A549 (cell line): ENCODE results near the gene GJD3. TPM values are rescaled to one million over a fixed set of nuclear protein-coding genes. Genes with fewer than 3 reads are reported as not detected.
"Not testable (repeated sequence)": the region's sequence is repeated elsewhere in the genome, so short reads cannot be mapped to it uniquely, and the experiment has no call there.

Experiments
- ATAC-seq, 2 experiments: fragments of 200-7000 bp in 1 of 2; fragments of >200 bp in 1 of 2; cut with Nextera tagmentation in 1 of 2; cut with Tn5 transposase in 1 of 2; 3 replicates each; pipeline versions ENCODE4 v1.8.0 to v1.9.1; 2018 to 2020; ENCODE audit warnings: mild to moderate bottlenecking in 1 of 2, moderate library complexity in 1 of 2
- CTCF ChIA-PET: fragments of 300-600 bp; sonication (Branson Sonifier 250); formaldehyde crosslinking; extraction: SDS; loops from one replicate; lab custom pipeline; 2021; ENCODE audit warnings: antibody characterized with exemption, inconsistent platforms; lab: Yijun Ruan, JAX
- POLR2A ChIA-PET: fragments of 350-600 bp; formaldehyde crosslinking; extraction: SDS; loops from one replicate; lab custom pipeline; 2021; ENCODE audit warnings: antibody characterized with exemption, inconsistent platforms; lab: Yijun Ruan, JAX
- DNase-seq, 2 experiments: peaks; one replicate each; pipeline versions ENCODE4 v3.0.0 to v3.0.0-alpha.2; 2011 to 2016; ENCODE audit warnings: low read depth in 1 of 2, low spot score in 1 of 2
- FAIRE-seq: peaks from 2 replicates; lab custom pipeline; 2011; peaks lifted over from hg19 to GRCh38; lab: Jason Lieb, UNC
- H3K27ac ChIP-seq, 2 experiments: fragments of >200 bp; sonication (Bioruptor Twin); formaldehyde crosslinking; 3 replicates each; pipeline ENCODE4 v1.5.1; 2016 to 2017
- H3K4me1 ChIP-seq: fragments of >200 bp; sonication (Bioruptor Twin); formaldehyde crosslinking; 3 replicates; pipeline ENCODE4 v1.6.1; 2016
- H3K4me2 ChIP-seq: fragments of >200 bp; sonication (Bioruptor Twin); formaldehyde crosslinking; 3 replicates; pipeline ENCODE4 v1.6.1; 2016
- H3K4me3 ChIP-seq: fragments of >200 bp; sonication (Bioruptor Twin); formaldehyde crosslinking; 3 replicates; pipeline ENCODE4 v1.5.1; 2016
- H3K9me3 ChIP-seq: fragments of >200 bp; sonication (Bioruptor Twin); formaldehyde crosslinking; 3 replicates; pipeline ENCODE4 v1.6.1; 2016
- CEBPB ChIP-seq, 2 experiments: fragments of >200 bp in 1 of 2; sonication (Bioruptor Twin) in 1 of 2; formaldehyde crosslinking in 1 of 2; IDR thresholded peaks; 2 replicates each; pipeline ENCODE4 v1.6.1; 2012 to 2016
- CHD4 ChIP-seq: fragments of 200-600 bp; sonication (generic); IDR thresholded peaks from 2 replicates; pipeline ENCODE4 v1.6.1; 2016; ENCODE audit warnings: antibody characterized with exemption, mild to moderate bottlenecking, borderline replicate concordance
- EHMT2 ChIP-seq: fragments of 200-600 bp; sonication (generic); IDR thresholded peaks from 2 replicates; pipeline ENCODE4 v1.6.1; 2016; ENCODE audit warnings: antibody characterized with exemption, low read depth, mild to moderate bottlenecking, moderate library complexity
- ESRRA ChIP-seq: fragments of 150-350 bp; IDR thresholded peaks from 2 replicates; pipeline ENCODE4 v1.6.1; 2014; ENCODE audit warnings: mild to moderate bottlenecking, low read length, borderline replicate concordance
- FOSB ChIP-seq: fragments of 250-450 bp; sonication (Bioruptor Pico); IDR thresholded peaks from 2 replicates; pipeline ENCODE4 v1.5.0; 2020; ENCODE audit warnings: mild to moderate bottlenecking, moderate library complexity
- FOXS1 ChIP-seq: fragments of 250-450 bp; sonication (Bioruptor Pico); IDR thresholded peaks from 2 replicates; pipeline ENCODE4 v1.5.0; 2020; ENCODE audit warnings: mild to moderate bottlenecking, moderate library complexity
- HDAC2 ChIP-seq: fragments of 200-600 bp; sonication (generic); IDR thresholded peaks from 2 replicates; pipeline ENCODE4 v1.6.1; 2016
- HEYL ChIP-seq: fragments of 250-450 bp; sonication (Bioruptor Pico); IDR thresholded peaks from 2 replicates; pipeline ENCODE4 v1.8.0; 2021; ENCODE audit warnings: mild to moderate bottlenecking, moderate library complexity
- HOXB13 ChIP-seq: fragments of 250-450 bp; sonication (Bioruptor Pico); IDR thresholded peaks from 2 replicates; pipeline ENCODE4 v1.5.0; 2020; ENCODE audit warnings: low read depth, mild to moderate bottlenecking, moderate library complexity
- HOXB5 ChIP-seq: fragments of 250-450 bp; sonication (Bioruptor Pico); IDR thresholded peaks from 2 replicates; pipeline ENCODE4 v1.5.0; 2020; ENCODE audit warnings: mild to moderate bottlenecking, moderate library complexity
- MAZ ChIP-seq: fragments of 150-350 bp; IDR thresholded peaks from 2 replicates; pipeline ENCODE4 v1.6.1; 2014; ENCODE audit warnings: antibody characterized with exemption, low read depth, low read length, borderline replicate concordance
- MYC ChIP-seq: IDR thresholded peaks from 2 replicates; pipeline ENCODE4 v1.6.1; 2012; ENCODE audit warnings: mild to moderate bottlenecking, inconsistent platforms, low read length, improper control_type of control experiment, borderline replicate concordance
- NPAS2 ChIP-seq: fragments of 250-450 bp; sonication (Bioruptor Pico); IDR thresholded peaks from 2 replicates; pipeline ENCODE4 v1.8.0; 2022; ENCODE audit warnings: mild to moderate bottlenecking, moderate library complexity, borderline replicate concordance
- NR3C1 ChIP-seq: fragments of >200 bp; sonication (Bioruptor Twin); formaldehyde crosslinking; IDR thresholded peaks from 3 replicates; pipeline ENCODE4 v1.6.1; 2017
- PHF8 ChIP-seq: fragments of 200-600 bp; sonication (generic); IDR thresholded peaks from 2 replicates; pipeline ENCODE4 v1.6.1; 2016; ENCODE audit warnings: low read depth, mild to moderate bottlenecking, antibody characterized with exemption, moderate library complexity, borderline replicate concordance
- POLR2A ChIP-seq: IDR thresholded peaks from 2 replicates; pipeline ENCODE4 v1.6.1; 2012; ENCODE audit warnings: mild to moderate bottlenecking, low read length
- RAD21 ChIP-seq, 2 experiments: fragments of >200 bp in 1 of 2; sonication (Bioruptor Twin) in 1 of 2; formaldehyde crosslinking in 1 of 2; IDR thresholded peaks in 1 of 2; conservative IDR thresholded peaks in 1 of 2; 2 replicates in 1 of 2; 3 replicates in 1 of 2; pipeline ENCODE4 v1.6.1; 2012 to 2018; ENCODE audit warnings: inconsistent platforms in 1 of 2
- RCOR1 ChIP-seq: fragments of 150-350 bp; IDR thresholded peaks from 2 replicates; pipeline ENCODE4 v1.6.1; 2014; ENCODE audit warnings: antibody characterized with exemption, low read length, low read depth
- REST ChIP-seq: fragments of 200-600 bp; sonication (generic); IDR thresholded peaks from 2 replicates; pipeline ENCODE4 v1.6.1; 2016; ENCODE audit warnings: antibody characterized with exemption, mild to moderate bottlenecking, moderate library complexity
- ZC3H11A ChIP-seq: fragments of 450-650 bp; IDR thresholded peaks from 2 replicates; pipeline ENCODE4 v1.6.1; 2014; ENCODE audit warnings: antibody characterized with exemption, mild to moderate bottlenecking
- WGBS: methylation state at CpG from one replicate; pipeline ENCODE4 v1.1.6; 2017; ENCODE audit errors: missing lambda C conversion rate; 5-methylcytosine and 5-hydroxymethylcytosine counted together
- polyA plus RNA-seq, 4 experiments: library from polyadenylated mRNA; depleted of rRNA in 3 of 4; stranded (reverse); fragments of >200 nt; fragmentation: RNase III in 1 of 4; extraction: RNeasy Plus Mini Kit Qiagen cat#74134 plus additional on column Dnase treatment in 1 of 4; gene quantifications; 2 replicates in 3 of 4; 3 replicates in 1 of 4; pipeline ENCODE4 v1.2.3, GENCODE V29; 2011 to 2017

The GJD3 gene
- polyA plus RNA-seq, 2 of the 4 experiments (the other 2 are of a cell fraction): 0.09 to 0.40 TPM

- H3K27ac ChIP-seq: no peak overlapping the region
- 85% methylated on average over 7 of the region's 7 CpGs for WGBS
- FAIRE-seq: no peak
- H3K9me3 ChIP-seq: no peaks in the 10 kb centered on the region
- ChIA-PET CTCF (interaction anchor here (1.2 to 40.3 kb wide), 6 partner anchors 11 to 1309 kb away, joined by 3 to 2395 read pairs (median 7); partner anchors contain the start of genes CDC6, RARA and TOP2A), POLR2A (no interaction called here)
- no peak overlapping the region for H3K4me3 ChIP-seq
- ATAC-seq: no peak
- peaks cover 9% of the 10 kb centered on the region; the same call in 1 of the 3 replicates for H3K4me1 ChIP-seq
- TF ChIP-seq PHF8 (no peak), RAD21 (conservative IDR thresholded peaks at IDR 0.05 in 1 of 2, IDR thresholded peaks at IDR 0.05 in 1 of 2) (no peak), NPAS2 (CRISPR knock-in tag) (no peak), RCOR1 (no peak)
- DNase-seq: no peak
- H3K4me2 ChIP-seq: no peak overlapping the region
Observed at GRCh38 chr17:40369923-40370322, 5.4 kb upstream of the GJD3 start.

- CTCF ChIA-PET: interaction anchor here (0.6 to 40.3 kb wide), 7 partner anchors 7 to 55 kb away, joined by 3 to 2395 read pairs (median 10); partner anchors contain the start of genes CDC6, RARA and TOP2A
- not testable (repeated sequence) for DNase-seq, H3K4me2 ChIP-seq, ATAC-seq, H3K27ac ChIP-seq, FAIRE-seq, H3K9me3 ChIP-seq, H3K4me3 ChIP-seq
- 88% methylated on average over 9 of the region's 9 CpGs for WGBS
- H3K4me1 ChIP-seq: peaks cover 15% of the 10 kb centered on the region
- POLR2A ChIA-PET: interaction anchor here (0.7 kb wide), 1 partner anchor 275 kb away, joined by 4 read pairs; no protein-coding TSS in a partner anchor
Observed at GRCh38 chr17:40367728-40368127, 3.2 kb upstream of the GJD3 start.

- CTCF ChIA-PET: interaction anchor here (0.6 to 40.3 kb wide), 11 partner anchors 8 to 1289 kb away, joined by 3 to 2395 read pairs (median 6); partner anchors contain the start of genes CDC6, IGFBP4, RARA and TOP2A
- FAIRE-seq (no peak), DNase-seq (no peak), ATAC-seq (no peak)
- POLR2A ChIA-PET: interaction anchor here (0.7 kb wide), 1 partner anchor 274 kb away, joined by 4 read pairs; no protein-coding TSS in a partner anchor
- H3K4me1 ChIP-seq: peaks cover 17% of the 10 kb centered on the region
- 85% methylated on average over 15 of the region's 17 CpGs for WGBS
- no peak overlapping the region for H3K4me2 ChIP-seq
- H3K9me3 ChIP-seq: no peaks in the 10 kb centered on the region
- TF ChIP-seq FOXS1 (no peak), HDAC2 (no peak), CEBPB (IDR thresholded peaks at IDR 0.05) (no peak), FOSB (no peak), HOXB13 (CRISPR knock-in tag) (no peak), ZC3H11A (no peak), REST (no peak), CHD4 (no peak), MYC (no peak), PHF8 (no peak), HOXB5 (CRISPR knock-in tag) (no peak), HEYL (no peak), NR3C1 (no peak), POLR2A (no peak), EHMT2 (no peak), MAZ (no peak), ESRRA (no peak)
- H3K27ac ChIP-seq: no peak overlapping the region
- no peak overlapping the region for H3K4me3 ChIP-seq
Observed at GRCh38 chr17:40366861-40367518, 2.5 kb upstream of the GJD3 start.
